H9 (cell line): Measurements from ENCODE around the gene SIPA1L3. TPM values are rescaled to one million over a fixed set of nuclear protein-coding genes. Genes with fewer than 3 reads are reported as not detected.

Source experiments
- DNase-seq: peaks from one replicate; pipeline ENCODE4 v3.0.0-alpha.2; 2017
- H2AFZ ChIP-seq: one replicate; pipeline ENCODE4 v1.6.1; 2013; ENCODE audit warnings: mild to moderate bottlenecking, low read length, control low read depth, moderate library complexity
- H2AK5ac ChIP-seq: 2 replicates; pipeline ENCODE4 v1.6.1; 2013; ENCODE audit warnings: low read length, control low read depth, mixed read lengths; ENCODE audit not compliant: insufficient read length
- H2BK120ac ChIP-seq: one replicate; pipeline ENCODE4 v1.6.1; 2013; ENCODE audit warnings: low read depth, mild to moderate bottlenecking, low read length, control low read depth, inconsistent platforms; ENCODE audit not compliant: poor library complexity, severe bottlenecking
- H2BK12ac ChIP-seq: 2 replicates; pipeline ENCODE4 v1.6.1; 2013; ENCODE audit warnings: low read length, control low read depth, mixed read lengths, low read depth; ENCODE audit not compliant: insufficient read length
- H2BK15ac ChIP-seq: 2 replicates; pipeline ENCODE4 v1.6.1; 2013; ENCODE audit warnings: low read depth, low read length, control low read depth
- H2BK20ac ChIP-seq: one replicate; pipeline ENCODE4 v1.6.1; 2013; ENCODE audit warnings: low read depth, mild to moderate bottlenecking, low read length, control low read depth, inconsistent platforms; ENCODE audit not compliant: poor library complexity, severe bottlenecking
- H2BK5ac ChIP-seq: 2 replicates; pipeline ENCODE4 v1.6.1; 2013; ENCODE audit warnings: low read length, control low read depth, mixed read lengths; ENCODE audit not compliant: insufficient read length
- H3K14ac ChIP-seq: 2 replicates; pipeline ENCODE4 v1.6.1; 2013; ENCODE audit warnings: low read length, control low read depth; ENCODE audit not compliant: insufficient read depth
- H3K18ac ChIP-seq: 2 replicates; pipeline ENCODE4 v1.6.1; 2013; ENCODE audit warnings: low read depth, mild to moderate bottlenecking, mixed read lengths, low read length, control low read depth; ENCODE audit not compliant: insufficient read length
- H3K23ac ChIP-seq: 2 replicates; pipeline ENCODE4 v1.6.1; 2013; ENCODE audit warnings: low read length, control low read depth, mixed read lengths, low read depth; ENCODE audit not compliant: insufficient read length
- H3K23me2 ChIP-seq: 2 replicates; pipeline ENCODE4 v1.6.1; 2013; ENCODE audit warnings: low read depth, mild to moderate bottlenecking, mixed read lengths, low read length, control low read depth; ENCODE audit not compliant: insufficient read length, poor library complexity, severe bottlenecking
- H3K27ac ChIP-seq: 2 replicates; pipeline ENCODE4 v1.5.1; 2013; ENCODE audit warnings: low read length, control low read depth, mixed read lengths, low read depth; ENCODE audit not compliant: insufficient read length
- H3K27me3 ChIP-seq: 2 replicates; pipeline ENCODE4 v1.6.1; 2013; ENCODE audit warnings: low read length, control low read depth, inconsistent platforms; ENCODE audit not compliant: insufficient read depth
- H3K4ac ChIP-seq: 2 replicates; pipeline ENCODE4 v1.6.1; 2013; ENCODE audit warnings: low read depth, mild to moderate bottlenecking, control low read depth, inconsistent platforms, low read length, moderate library complexity
- H3K4me1 ChIP-seq: 2 replicates; pipeline ENCODE4 v1.6.1; 2013; ENCODE audit warnings: low read length, control low read depth, inconsistent platforms; ENCODE audit not compliant: insufficient read depth
- H3K4me2 ChIP-seq: 2 replicates; pipeline ENCODE4 v1.6.1; 2013; ENCODE audit warnings: low read length, control low read depth, mixed read lengths; ENCODE audit not compliant: insufficient read length, insufficient read depth
- H3K56ac ChIP-seq: 2 replicates; pipeline ENCODE4 v1.6.1; 2013; ENCODE audit warnings: low read depth, mild to moderate bottlenecking, mixed read lengths, low read length, control low read depth; ENCODE audit not compliant: insufficient read length
- H3K79me1 ChIP-seq: 2 replicates; pipeline ENCODE4 v1.6.1; 2013; ENCODE audit warnings: low read depth, mild to moderate bottlenecking, moderate library complexity, low read length, control low read depth, inconsistent platforms; ENCODE audit not compliant: insufficient read depth, poor library complexity, severe bottlenecking
- H3K79me2 ChIP-seq: 2 replicates; pipeline ENCODE4 v1.6.1; 2013; ENCODE audit warnings: low read length, control low read depth, inconsistent platforms; ENCODE audit not compliant: insufficient read depth
- H3K9ac ChIP-seq: 2 replicates; pipeline ENCODE4 v1.6.1; 2013; ENCODE audit warnings: low read length, control low read depth, mixed read lengths; ENCODE audit not compliant: insufficient read length; ENCODE audit errors: extremely low read depth
- H3K9me3 ChIP-seq: one replicate; pipeline ENCODE4 v1.6.1; 2013; ENCODE audit warnings: low read depth, low read length, inconsistent platforms; ENCODE audit not compliant: control insufficient read depth
- H3T11ph ChIP-seq: one replicate; pipeline ENCODE4 v1.6.1; 2013; ENCODE audit warnings: mild to moderate bottlenecking, low read length, control low read depth, inconsistent platforms
- H4K20me1 ChIP-seq: one replicate; pipeline ENCODE4 v1.6.1; 2013; ENCODE audit not compliant: control insufficient read depth, insufficient read length, insufficient read depth
- H4K5ac ChIP-seq: 2 replicates; pipeline ENCODE4 v1.6.1; 2013; ENCODE audit warnings: low read depth, mild to moderate bottlenecking, mixed read lengths, low read length, control low read depth; ENCODE audit not compliant: insufficient read length
- H4K8ac ChIP-seq: replicated peaks from 2 replicates; pipeline ENCODE4 v1.6.1; 2013; ENCODE audit warnings: low read length, control low read depth, mixed read lengths, low read depth; ENCODE audit not compliant: insufficient read length
- H4K91ac ChIP-seq: 2 replicates; pipeline ENCODE4 v1.6.1; 2013; ENCODE audit warnings: low read depth, mild to moderate bottlenecking, moderate library complexity, mixed read lengths, low read length, control low read depth; ENCODE audit not compliant: insufficient read length
- H3K27ac Mint-ChIP-seq, 3 experiments: 2 replicates in 2 of 3; 3 replicates in 1 of 3; pipeline ENCODE4 v1.8.0; 2020 to 2021; ENCODE audit warnings: mixed read lengths in 3 of 3, mild to moderate bottlenecking in 1 of 3, moderate library complexity in 1 of 3
- H3K27me3 Mint-ChIP-seq: 2 replicates; pipeline ENCODE4 v1.8.0; 2021; ENCODE audit warnings: low read depth, mild to moderate bottlenecking, moderate library complexity, mixed read lengths
- H3K36me3 Mint-ChIP-seq, 3 experiments: 2 replicates in 2 of 3; 3 replicates in 1 of 3; pipeline ENCODE4 v1.8.0; 2020 to 2021; ENCODE audit warnings: low read depth in 3 of 3, mixed read lengths in 3 of 3; ENCODE audit not compliant: insufficient read depth in 1 of 3
- H3K4me1 Mint-ChIP-seq, 2 experiments: 2 replicates each; pipeline ENCODE4 v1.8.0; 2020; ENCODE audit warnings: mixed read lengths in 2 of 2
- H3K4me3 Mint-ChIP-seq, 2 experiments: 2 replicates in 1 of 2; 3 replicates in 1 of 2; pipeline ENCODE4 v1.8.0; 2020 to 2021; ENCODE audit warnings: mild to moderate bottlenecking in 2 of 2, mixed read lengths in 2 of 2, moderate library complexity in 1 of 2
- H3K9me3 Mint-ChIP-seq, 2 experiments: 2 replicates in 1 of 2; 3 replicates in 1 of 2; pipeline ENCODE4 v1.8.0; 2020; ENCODE audit warnings: mild to moderate bottlenecking in 2 of 2, mixed read lengths in 2 of 2, moderate library complexity in 1 of 2
- WGBS: extraction: QIAGEN DNeasy Blood & Tissue Kit; methylation state at CpG from one replicate; pipeline ENCODE4 v1.1.7; 2013; ENCODE audit warnings: missing lambda C conversion rate, low lambda C conversion rate, mixed read lengths; ENCODE audit not compliant: insufficient read length; ENCODE audit errors: extremely low coverage; 5-methylcytosine and 5-hydroxymethylcytosine counted together
- total RNA-seq: library from RNA; stranded (reverse); gene quantifications from 2 replicates; pipeline ENCODE4 v1.2.1, GENCODE V29; 2021
- TF ChIP-seq, protein P1 (sequence below): fragments of 200-600 bp; sonication (generic); conservative IDR thresholded peaks from 3 replicates; pipeline ENCODE4 v1.8.0; 2021; ENCODE audit warnings: antibody characterized with exemption, mild to moderate bottlenecking

The SIPA1L3 gene
- total RNA-seq, 1 experiment from 2014 or later, result 40.1 TPM

DNA sequence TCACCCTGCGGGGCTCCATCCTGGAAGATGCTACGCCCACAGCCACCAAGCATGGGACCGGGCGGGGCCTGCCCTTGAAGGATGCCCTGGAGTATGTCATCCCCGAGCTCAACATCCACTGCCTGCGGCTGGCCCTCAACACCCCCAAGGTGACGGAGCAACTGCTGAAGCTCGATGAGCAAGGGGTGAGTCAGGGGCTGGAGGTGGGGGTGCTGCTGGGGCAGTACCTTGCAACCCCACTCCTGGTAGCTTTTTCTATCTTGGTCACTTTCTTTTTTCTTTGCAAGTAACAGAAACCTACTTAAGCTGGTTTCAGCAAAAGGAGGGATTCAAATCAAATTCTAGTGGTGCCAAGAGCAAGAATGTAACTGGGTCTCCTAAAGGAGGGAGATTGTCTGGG, 193.0 kb downstream of the SIPA1L3 start:
- Mint-ChIP-seq H3K27ac (no peak overlapping the region), H3K36me3 (peaks cover 31 to 53% (median 34%) of the 10 kb centered on the region in 3 experiments), H3K9me3 (peaks cover 7 to 8% of the 10 kb centered on the region in 2 experiments), H3K4me1 (peaks cover 5 to 10% of the 10 kb centered on the region in 2 experiments), H3K27me3 (no peaks in the 10 kb centered on the region), H3K4me3 (no peak overlapping the region)
- H2BK12ac ChIP-seq, result no peak overlapping the region
- no peak overlapping the region for H4K5ac ChIP-seq
- no peak overlapping the region for H4K91ac ChIP-seq
- H2AFZ ChIP-seq, result no peak overlapping the region
- no peak overlapping the region for H3K18ac ChIP-seq
- H3K9ac ChIP-seq, result no peak overlapping the region
- H3T11ph ChIP-seq, result no peak overlapping the region
- H3K23ac ChIP-seq, result no peak overlapping the region
- H3K23me2 ChIP-seq, result no peaks in the 10 kb centered on the region
- no peak for DNase-seq
- H3K4ac ChIP-seq, result no peak overlapping the region
- no peaks in the 10 kb centered on the region for H3K79me2 ChIP-seq
- peaks cover 11% of the 10 kb centered on the region for H3K9me3 ChIP-seq
- H4K8ac ChIP-seq, result no peak overlapping the region
- H4K20me1 ChIP-seq, result no peaks in the 10 kb centered on the region
- no peak overlapping the region for H2AK5ac ChIP-seq
- H3K4me1 ChIP-seq, result no peaks in the 10 kb centered on the region
- H3K79me1 ChIP-seq, result no peaks in the 10 kb centered on the region
- no peak overlapping the region for H3K4me2 ChIP-seq
- no peak overlapping the region for H2BK20ac ChIP-seq
- no peaks in the 10 kb centered on the region for H3K27me3 ChIP-seq
- H3K14ac ChIP-seq, result no peak overlapping the region
- no peak overlapping the region for H3K27ac ChIP-seq
- no peak overlapping the region for H2BK120ac ChIP-seq
- no peak overlapping the region for H3K56ac ChIP-seq
- no CpG with 5 or more reads among the region's 8 CpGs for WGBS
- no peak overlapping the region for H2BK5ac ChIP-seq
- no peak overlapping the region for H2BK15ac ChIP-seq
- TF ChIP-seq, protein P1, sequence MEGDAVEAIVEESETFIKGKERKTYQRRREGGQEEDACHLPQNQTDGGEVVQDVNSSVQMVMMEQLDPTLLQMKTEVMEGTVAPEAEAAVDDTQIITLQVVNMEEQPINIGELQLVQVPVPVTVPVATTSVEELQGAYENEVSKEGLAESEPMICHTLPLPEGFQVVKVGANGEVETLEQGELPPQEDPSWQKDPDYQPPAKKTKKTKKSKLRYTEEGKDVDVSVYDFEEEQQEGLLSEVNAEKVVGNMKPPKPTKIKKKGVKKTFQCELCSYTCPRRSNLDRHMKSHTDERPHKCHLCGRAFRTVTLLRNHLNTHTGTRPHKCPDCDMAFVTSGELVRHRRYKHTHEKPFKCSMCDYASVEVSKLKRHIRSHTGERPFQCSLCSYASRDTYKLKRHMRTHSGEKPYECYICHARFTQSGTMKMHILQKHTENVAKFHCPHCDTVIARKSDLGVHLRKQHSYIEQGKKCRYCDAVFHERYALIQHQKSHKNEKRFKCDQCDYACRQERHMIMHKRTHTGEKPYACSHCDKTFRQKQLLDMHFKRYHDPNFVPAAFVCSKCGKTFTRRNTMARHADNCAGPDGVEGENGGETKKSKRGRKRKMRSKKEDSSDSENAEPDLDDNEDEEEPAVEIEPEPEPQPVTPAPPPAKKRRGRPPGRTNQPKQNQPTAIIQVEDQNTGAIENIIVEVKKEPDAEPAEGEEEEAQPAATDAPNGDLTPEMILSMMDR, result no peak
